Spleen (tissue), 11 donors: ENCODE results near the gene GALNT13. TPM values are rescaled to one million over a fixed set of nuclear protein-coding genes. Genes with fewer than 3 reads are reported as not detected.

Experiments
- DNase-seq: peaks from one replicate; pipeline ENCODE4 v3.0.0-alpha.2; 2020
- H3K27ac ChIP-seq, 8 donors: fragments of 200-600 bp; sonication (generic) in 7 of 8; 1 replicate in 4 of 8; 2 replicates in 4 of 8; pipeline versions ENCODE4 v1.5.0 to v1.8.0; 2016 to 2021; ENCODE audit warnings: inconsistent platforms in 4 of 8, mild to moderate bottlenecking in 4 of 8, moderate library complexity in 1 of 8
- H3K27me3 ChIP-seq, 7 donors: fragments of 200-600 bp; sonication (generic) in 6 of 7; replicated peaks in 1 of 7; 1 replicate in 4 of 7; 2 replicates in 3 of 7; pipeline versions ENCODE4 v1.5.0 to v1.8.0; 2016 to 2021; ENCODE audit warnings: inconsistent platforms in 3 of 7, mild to moderate bottlenecking in 1 of 7
- H3K36me3 ChIP-seq, 6 donors: fragments of 200-600 bp; sonication (generic) in 5 of 6; 1 replicate in 4 of 6; 2 replicates in 2 of 6; pipeline versions ENCODE4 v1.5.0 to v1.8.0; 2016 to 2021; ENCODE audit warnings: inconsistent platforms in 2 of 6
- H3K4me1 ChIP-seq, 6 donors: fragments of 200-600 bp; sonication (generic) in 5 of 6; 1 replicate in 3 of 6; 2 replicates in 3 of 6; pipeline versions ENCODE4 v1.5.0 to v1.8.0; 2016 to 2021; ENCODE audit warnings: inconsistent platforms in 3 of 6
- H3K4me3 ChIP-seq, 8 donors: fragments of 200-600 bp; sonication (generic) in 7 of 8; 1 replicate in 4 of 8; 2 replicates in 4 of 8; pipeline versions ENCODE4 v1.5.0 to v1.8.0; 2016 to 2021; ENCODE audit warnings: inconsistent platforms in 4 of 8, mild to moderate bottlenecking in 4 of 8, moderate library complexity in 2 of 8
- H3K9me3 ChIP-seq, 8 donors: fragments of 200-600 bp; sonication (generic) in 7 of 8; 1 replicate in 4 of 8; 2 replicates in 4 of 8; pipeline versions ENCODE4 v1.5.0 to v1.8.0; 2016 to 2021; ENCODE audit warnings: inconsistent platforms in 4 of 8
- POLR2A ChIP-seq, 3 donors: fragments of 450-650 bp; IDR thresholded peaks; one replicate each; pipeline ENCODE4 v1.5.1; 2017; ENCODE audit warnings: antibody characterized with exemption in 3 of 3, mild to moderate bottlenecking in 1 of 3
- POLR2AphosphoS5 ChIP-seq, 3 donors: sonication (generic); formaldehyde crosslinking; IDR thresholded peaks; one replicate each; pipeline ENCODE4 v1.5.1; 2017; ENCODE audit warnings: antibody characterized with exemption in 3 of 3
- WGBS, 5 donors: extraction: QIAGEN DNeasy Blood & Tissue Kit in 3 of 5; methylation state at CpG; one replicate each; pipeline versions ENCODE4 v1.1.5 to v1.1.7; 2013 to 2018; 5-methylcytosine and 5-hydroxymethylcytosine counted together
- intact Hi-C: fragments of 100-400 bp; cut with DNase I; formaldehyde crosslinking; loops from one replicate; pipeline ENCODE4 v1.15.0; 2023; ENCODE audit warnings: low total_unique reads
- polyA plus RNA-seq, 3 donors: library from polyadenylated mRNA; stranded (reverse); fragments of 200-250 nt; gene quantifications; one replicate each; pipeline ENCODE4 v1.2.1, GENCODE V29; 2013
- total RNA-seq, 7 donors: library from RNA; depleted of rRNA in 3 of 7; stranded (reverse); fragments of >200 nt in 3 of 7; fragmentation: NEBNext Ultra II Directional in 4 of 7; extraction: Animal tissue kit (Norgen Biotek cat#: 25700) in 4 of 7; gene quantifications; one replicate each; pipeline versions ENCODE4 v1.1.0 to v1.2.1, GENCODE V29; 2016 to 2021
- TF ChIP-seq, protein P1 (sequence below), 11 experiments: fragments of 200-600 bp in 7 of 11; fragments of 450-650 bp in 4 of 11; sonication (generic) in 4 of 11; IDR thresholded peaks in 8 of 11; conservative IDR thresholded peaks in 3 of 11; 1 replicate in 7 of 11; 2 replicates in 4 of 11; pipeline versions ENCODE4 v1.4.0 to v1.8.0; 2016 to 2021; ENCODE audit warnings: antibody characterized with exemption in 11 of 11, inconsistent platforms in 4 of 11, mild to moderate bottlenecking in 1 of 11
- donor health status: healthy with polysubstance abuse.
- donor health status: DM: no; HTN: no; CAD: no; lungs with moderate emphysema.
- donor health status: DM: no; HTN: no; CAD: no.
- donor health status: Bipolar disorder and iron deficiency.
- donor health status: healthy.
- donor health status: DM: no; HTN: no; CAD: no.
- donor health status: DM: yes; HTN: yes; CAD: no.

GALNT13 gene
- total and polyA plus RNA-seq, 10 donors: 0.02 to 0.61 (median 0.11) TPM; not detected in 6

DNA sequence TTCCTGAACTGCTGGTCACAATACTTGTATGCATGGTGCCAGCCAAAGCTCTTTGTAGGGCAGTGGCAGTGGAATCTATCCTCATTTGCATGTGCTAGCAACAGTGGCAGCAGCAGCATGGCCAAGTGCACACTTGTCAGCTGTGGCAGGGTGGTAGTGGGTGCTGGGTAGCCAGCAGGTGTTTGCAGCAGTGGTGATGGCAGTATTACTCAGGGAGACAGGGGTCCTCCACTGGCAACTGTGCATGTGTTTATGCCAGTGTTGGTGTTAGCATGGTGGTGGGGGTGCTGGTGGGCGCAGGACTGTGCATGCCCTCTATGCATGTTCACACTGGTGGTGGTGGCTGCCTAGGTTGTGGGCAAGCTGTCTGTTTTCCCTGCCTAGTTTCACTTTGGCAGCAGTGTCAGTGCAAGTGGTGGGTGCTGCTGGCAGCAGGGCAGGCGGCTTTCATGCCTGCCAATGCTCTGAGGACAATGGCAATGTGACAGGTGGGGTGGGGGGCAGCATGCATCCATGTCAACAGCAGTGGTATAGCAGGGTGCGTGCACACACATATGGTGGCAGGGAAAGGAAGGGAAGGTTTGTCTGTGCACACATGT, 41.2 kb downstream of the GALNT13 start:
- WGBS, 5 donors: 55 to 86% (median 77%) methylated on average over 2 to 3 of the region's 3 CpGs
- Histone ChIP-seq H3K36me3 (no peaks in the 10 kb centered on the region), H3K27me3 (no peaks in the 10 kb centered on the region), H3K4me3 (no peak overlapping the region), H3K9me3 (peaks cover 0 to 47% (median 19%) of the 10 kb centered on the region in 8 donors), H3K4me1 (no peaks in the 10 kb centered on the region), H3K27ac (no peak overlapping the region)
- intact Hi-C loops: no loop called here
- TF ChIP-seq POLR2AphosphoS5 (IDR thresholded peaks at IDR 0.05) (no peak), POLR2A (IDR thresholded peaks at IDR 0.05) (no peak)
- TF ChIP-seq, protein P1, sequence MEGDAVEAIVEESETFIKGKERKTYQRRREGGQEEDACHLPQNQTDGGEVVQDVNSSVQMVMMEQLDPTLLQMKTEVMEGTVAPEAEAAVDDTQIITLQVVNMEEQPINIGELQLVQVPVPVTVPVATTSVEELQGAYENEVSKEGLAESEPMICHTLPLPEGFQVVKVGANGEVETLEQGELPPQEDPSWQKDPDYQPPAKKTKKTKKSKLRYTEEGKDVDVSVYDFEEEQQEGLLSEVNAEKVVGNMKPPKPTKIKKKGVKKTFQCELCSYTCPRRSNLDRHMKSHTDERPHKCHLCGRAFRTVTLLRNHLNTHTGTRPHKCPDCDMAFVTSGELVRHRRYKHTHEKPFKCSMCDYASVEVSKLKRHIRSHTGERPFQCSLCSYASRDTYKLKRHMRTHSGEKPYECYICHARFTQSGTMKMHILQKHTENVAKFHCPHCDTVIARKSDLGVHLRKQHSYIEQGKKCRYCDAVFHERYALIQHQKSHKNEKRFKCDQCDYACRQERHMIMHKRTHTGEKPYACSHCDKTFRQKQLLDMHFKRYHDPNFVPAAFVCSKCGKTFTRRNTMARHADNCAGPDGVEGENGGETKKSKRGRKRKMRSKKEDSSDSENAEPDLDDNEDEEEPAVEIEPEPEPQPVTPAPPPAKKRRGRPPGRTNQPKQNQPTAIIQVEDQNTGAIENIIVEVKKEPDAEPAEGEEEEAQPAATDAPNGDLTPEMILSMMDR (IDR thresholded peaks at IDR 0.05 in 8 of 11, conservative IDR thresholded peaks at IDR 0.05 in 3 of 11): no peak
- DNase-seq: peak; percentile 49

DNA sequence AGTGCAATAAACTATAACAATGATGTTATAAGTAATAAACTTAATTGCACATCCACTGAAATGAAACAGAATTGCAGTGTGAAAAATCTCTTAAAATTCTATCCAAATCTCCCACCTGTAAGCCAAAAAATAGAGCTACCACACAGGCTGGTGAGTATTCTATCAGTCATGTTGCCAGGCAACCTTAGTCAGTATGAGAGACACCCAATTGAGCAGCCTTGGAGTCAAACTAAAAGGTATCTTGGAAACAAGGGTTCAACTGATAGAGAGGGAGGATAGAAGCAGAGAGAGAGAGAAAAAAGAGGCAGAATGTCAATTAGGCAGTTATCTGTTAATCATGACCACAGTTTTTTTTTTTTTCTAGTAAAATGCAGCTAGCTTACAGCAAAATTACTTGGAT, 45.8 kb downstream of the GALNT13 start:
- Histone ChIP-seq H3K4me1 (no peaks in the 10 kb centered on the region), H3K36me3 (no peaks in the 10 kb centered on the region), H3K27me3 (no peaks in the 10 kb centered on the region), H3K4me3 (no peak overlapping the region), H3K27ac (no peak overlapping the region), H3K9me3 (peaks cover 0 to 12% (median 0%) of the 10 kb centered on the region in 8 donors)
- intact Hi-C loops: no loop called here
- no peak for DNase-seq
- no peak for TF ChIP-seq POLR2A (IDR thresholded peaks at IDR 0.05)
- TF ChIP-seq, protein P1 (IDR thresholded peaks at IDR 0.05 in 8 of 11, conservative IDR thresholded peaks at IDR 0.05 in 3 of 11): no peak
- no peak for TF ChIP-seq POLR2AphosphoS5 (IDR thresholded peaks at IDR 0.05)

DNA sequence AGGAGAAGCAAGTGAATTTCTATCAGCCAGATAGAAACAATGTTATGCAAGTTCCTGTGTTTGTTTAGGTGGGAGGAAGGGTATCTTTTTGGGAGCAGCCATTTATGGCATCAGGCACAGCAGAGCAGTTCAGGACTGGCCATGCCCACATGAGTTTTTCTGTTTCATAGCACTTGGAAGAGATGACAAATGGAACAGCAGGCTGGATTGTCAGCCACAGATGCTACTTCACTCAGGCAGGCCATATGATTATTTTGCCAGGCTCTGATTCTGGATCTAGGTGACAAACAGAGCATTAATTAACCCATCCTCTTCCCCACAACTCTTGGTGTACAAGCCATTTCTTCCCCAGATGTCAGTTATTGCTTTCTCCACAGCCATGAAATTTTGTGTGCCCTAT, 63.8 kb downstream of the GALNT13 start:
- TF ChIP-seq POLR2A (IDR thresholded peaks at IDR 0.05) (no peak), POLR2AphosphoS5 (IDR thresholded peaks at IDR 0.05) (no peak)
- TF ChIP-seq, protein P1 (IDR thresholded peaks at IDR 0.05 in 8 of 11, conservative IDR thresholded peaks at IDR 0.05 in 3 of 11): no peak
- Histone ChIP-seq H3K9me3 (peaks cover 0 to 11% (median 0%) of the 10 kb centered on the region in 8 donors), H3K36me3 (no peaks in the 10 kb centered on the region), H3K4me3 (no peak overlapping the region), H3K27ac (no peak overlapping the region), H3K4me1 (no peaks in the 10 kb centered on the region), H3K27me3 (no peaks in the 10 kb centered on the region)
- DNase-seq: no peak
- intact Hi-C loops: no loop called here

DNA sequence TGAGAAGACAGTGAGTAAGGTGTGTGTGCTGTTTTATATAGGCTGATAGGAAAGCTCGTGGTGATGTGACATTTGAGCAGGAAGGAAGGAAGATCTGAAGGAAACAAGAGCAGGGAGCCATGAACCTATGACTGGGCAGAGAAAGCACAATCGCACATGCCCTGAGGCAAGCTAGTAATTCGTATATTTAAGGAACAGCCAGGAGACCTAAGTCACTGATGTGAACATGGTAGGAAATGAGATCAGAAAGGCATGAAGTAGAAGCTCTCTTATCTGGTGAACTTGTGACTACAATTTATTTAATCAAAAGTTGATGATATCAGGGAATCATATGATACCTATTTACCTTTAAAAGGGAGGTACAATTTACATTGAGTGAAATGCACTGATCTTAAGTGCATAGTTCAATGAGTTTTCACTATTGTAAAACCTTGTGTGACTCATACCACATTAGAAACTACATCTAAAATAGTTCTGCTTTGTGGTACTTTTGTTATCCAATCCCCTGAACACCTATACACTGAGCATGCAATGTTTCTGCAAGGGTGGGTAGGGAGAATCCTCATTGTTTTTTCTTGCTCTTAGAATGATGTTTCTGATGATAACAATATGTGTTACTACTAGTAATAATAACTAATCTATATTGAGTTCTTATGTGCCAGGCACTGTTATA, 67.5 kb downstream of the GALNT13 start:
- Histone ChIP-seq H3K4me3 (no peak overlapping the region), H3K36me3 (no peaks in the 10 kb centered on the region), H3K27ac (no peak overlapping the region), H3K27me3 (no peaks in the 10 kb centered on the region), H3K9me3 (no peaks in the 10 kb centered on the region), H3K4me1 (no peaks in the 10 kb centered on the region)
- intact Hi-C loops: no loop called here
- 46 to 67% (median 57%) methylated on average over 3 of the region's 3 CpGs for WGBS, 5 donors
- DNase-seq: no peak
- TF ChIP-seq POLR2AphosphoS5 (IDR thresholded peaks at IDR 0.05): no peak
- TF ChIP-seq POLR2A (IDR thresholded peaks at IDR 0.05): no peak
- TF ChIP-seq, protein P1 (IDR thresholded peaks at IDR 0.05 in 8 of 11, conservative IDR thresholded peaks at IDR 0.05 in 3 of 11): no peak
